Inflammatory macrophage treated with lipopolysaccharide for 1 hour (primary cell): ENCODE measurements around the gene ATXN3L.

Experiments
- DNase-seq, 2 donors: peaks; one replicate each; pipeline ENCODE4 v3.0.0-alpha.2; 2020 to 2022

ATXN3L gene

DNA sequence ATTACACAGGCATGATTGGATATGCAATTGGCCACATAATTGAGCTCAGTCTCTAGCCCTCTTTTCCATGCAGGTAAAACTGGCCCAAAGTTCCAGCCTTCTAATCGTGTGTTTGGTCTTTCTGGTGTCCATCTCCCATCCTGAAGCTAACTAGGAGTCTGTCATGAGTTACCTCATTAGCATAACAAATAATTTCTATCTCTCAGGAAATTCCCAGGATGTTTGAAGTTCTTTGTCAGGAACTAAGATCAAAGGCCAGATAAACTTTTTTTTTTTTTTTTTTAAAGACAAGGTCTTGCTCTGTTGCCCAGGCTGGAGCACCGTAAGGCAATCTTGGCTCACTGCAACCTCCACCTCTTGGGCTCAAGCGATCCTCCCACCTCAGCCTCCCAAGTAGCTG lies 15.8 kb downstream of the ATXN3L start:
- no peak for DNase-seq

GRCh38 chrX:13303248-13303647 lies 16.6 kb downstream of the ATXN3L start:
- DNase-seq, result peak; percentile 17 to 67

DNA sequence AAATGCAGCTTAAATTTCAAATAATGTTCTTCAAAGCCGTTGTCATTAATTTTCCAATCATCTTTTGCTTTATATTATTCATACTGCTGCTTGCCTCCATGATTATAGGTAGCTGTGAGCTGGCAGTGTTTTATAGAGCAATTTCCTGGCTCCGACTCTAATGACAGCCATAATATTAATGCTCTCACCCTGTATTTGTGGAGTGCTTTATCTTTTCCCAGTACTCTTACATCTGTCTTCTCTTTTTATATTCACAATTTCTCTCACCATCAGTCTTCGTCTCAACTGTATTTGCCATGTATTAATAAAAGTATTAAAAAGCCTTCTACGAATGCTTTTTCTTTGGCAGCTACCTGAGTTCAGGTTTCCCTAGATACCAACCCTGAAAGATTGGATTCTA lies 21.0 kb downstream of the ATXN3L start:
- no peak for DNase-seq

GRCh38 chrX:13295841-13296240 lies 24.0 kb downstream of the ATXN3L start:
- DNase-seq, result no peak

DNA sequence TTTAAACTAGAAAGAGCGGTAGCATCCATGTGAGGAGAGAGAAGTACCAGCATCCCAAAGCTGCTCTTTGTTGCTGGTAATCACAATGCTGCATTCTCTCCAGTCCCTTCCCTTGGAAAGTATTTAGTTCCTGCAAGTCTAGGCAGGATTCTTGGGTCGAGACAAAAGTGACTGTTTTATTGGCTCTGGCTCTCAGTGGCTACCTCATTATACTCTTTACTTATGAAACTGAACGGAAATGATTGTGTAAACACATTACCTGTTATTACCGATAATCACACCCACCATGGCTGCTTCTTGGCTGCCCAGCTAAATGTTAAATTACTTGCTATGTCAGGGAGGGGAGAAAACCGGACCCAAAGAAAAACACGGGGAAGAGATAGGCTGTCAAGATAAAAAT lies 26.2 kb downstream of the ATXN3L start:
- no peak for DNase-seq

GRCh38 chrX:13290891-13291614 lies 28.8 kb downstream of the ATXN3L start:
- DNase-seq, result no peak

DNA sequence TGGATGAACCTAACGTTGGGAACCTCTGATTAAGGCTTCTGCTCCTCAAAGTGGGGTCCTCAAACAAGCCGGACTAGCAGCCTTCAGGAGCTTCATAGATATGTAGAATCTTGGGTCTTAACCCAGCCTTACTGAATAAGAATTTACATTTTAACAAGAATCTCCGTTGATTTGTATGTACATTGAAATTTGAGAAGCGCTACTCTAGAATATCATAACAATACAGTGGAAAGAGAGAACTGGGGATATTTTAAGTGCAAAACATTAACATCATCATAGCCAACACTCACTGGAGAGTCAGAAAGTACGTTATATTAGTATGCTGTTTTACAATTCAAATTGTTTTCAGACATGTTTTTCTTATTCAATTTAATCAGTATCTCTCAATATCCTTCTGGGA lies 31.2 kb downstream of the ATXN3L start:
- DNase-seq, result no peak

- DNase-seq, result no peak
Observed at GRCh38 chrX:13287816-13288215, 32.0 kb downstream of the ATXN3L start.

- no peak for DNase-seq
Observed at GRCh38 chrX:13285693-13286092, 34.2 kb downstream of the ATXN3L start.

DNA sequence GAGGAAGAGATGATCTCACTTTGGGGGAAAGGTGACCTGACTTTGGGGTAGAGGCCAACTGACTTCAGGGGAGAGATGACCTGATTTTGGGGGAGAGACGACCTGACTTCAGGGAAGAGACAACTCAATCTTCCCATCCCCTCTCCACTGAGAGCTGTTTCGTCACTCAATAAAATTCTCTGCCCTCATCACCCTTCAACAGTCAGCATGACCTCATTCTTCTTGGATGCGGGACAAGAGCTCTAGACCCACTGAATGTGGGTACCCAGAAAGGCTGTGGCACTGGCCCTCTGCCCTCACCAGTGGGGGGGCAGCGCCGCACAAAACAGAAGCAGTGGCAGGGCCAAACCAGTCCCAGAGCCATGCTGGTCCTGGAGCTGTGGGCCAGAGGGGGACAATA lies 34.6 kb downstream of the ATXN3L start:
- no peak for DNase-seq

GRCh38 chrX:13284570-13284969 lies 35.3 kb downstream of the ATXN3L start:
- DNase-seq, result no peak

GRCh38 chrX:13283950-13284546 lies 35.8 kb downstream of the ATXN3L start:
- DNase-seq, result peak; percentile 15 to 57

GRCh38 chrX:13283512-13283911 lies 36.3 kb downstream of the ATXN3L start:
- DNase-seq, result peak in 1 of 2 donors; percentile 43

GRCh38 chrX:13281289-13281688 lies 38.6 kb downstream of the ATXN3L start:
- DNase-seq, result no peak

DNA sequence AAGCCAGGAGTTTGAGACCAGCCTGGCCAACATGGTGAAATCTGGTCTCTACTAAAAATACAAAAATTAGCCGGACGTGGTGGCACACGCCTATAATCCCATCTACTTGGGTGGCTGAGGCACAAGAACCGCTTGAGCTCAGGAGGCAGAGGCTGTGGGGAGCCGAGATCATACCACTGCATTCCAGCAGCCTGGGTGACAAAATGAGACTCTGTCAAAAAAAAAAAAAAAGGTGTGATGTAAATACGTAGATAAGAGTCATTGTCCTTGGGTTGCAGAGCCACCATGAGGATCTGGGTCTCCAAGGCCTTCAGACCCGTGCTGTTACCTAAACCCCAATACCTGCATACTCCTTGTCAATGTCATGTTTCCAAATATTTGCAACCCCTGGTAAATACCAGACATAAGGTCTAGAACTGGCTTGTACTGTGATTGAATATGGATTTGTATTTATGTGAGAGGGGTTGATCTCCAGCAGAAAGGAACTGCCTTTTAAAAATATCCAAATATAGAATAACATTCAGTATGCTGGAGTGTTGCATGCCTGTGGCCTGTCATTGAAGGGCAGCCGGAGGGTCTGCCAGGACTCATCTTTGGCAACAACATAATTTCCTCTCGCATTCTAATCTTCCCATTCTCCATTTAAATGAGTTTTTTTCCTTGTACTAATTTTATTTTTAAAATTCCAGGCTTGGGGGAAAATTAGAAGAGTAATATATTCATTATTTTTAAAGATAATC lies 40.4 kb downstream of the ATXN3L start:
- DNase-seq, result no peak

GRCh38 chrX:13277539-13277938 lies 42.3 kb downstream of the ATXN3L start:
- no peak for DNase-seq

DNA sequence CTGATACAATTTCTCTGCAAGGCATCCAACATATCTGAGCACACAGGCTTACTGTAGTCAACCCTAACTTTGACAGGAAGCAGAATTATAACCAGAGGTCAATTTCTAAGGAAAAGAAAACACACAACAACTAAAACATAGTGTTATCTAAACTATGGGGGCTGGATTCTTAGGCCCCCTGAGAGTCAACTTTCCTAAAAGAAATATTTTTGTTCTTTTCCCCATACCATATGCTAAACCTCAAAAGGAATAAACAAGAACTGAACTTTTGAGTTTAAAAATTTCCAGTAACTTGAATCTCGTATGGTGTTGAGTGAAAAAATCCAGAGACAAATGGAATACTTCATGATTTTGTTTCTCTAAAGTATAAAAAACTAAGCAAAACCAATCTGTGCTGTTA lies 42.9 kb downstream of the ATXN3L start:
- no peak for DNase-seq

DNA sequence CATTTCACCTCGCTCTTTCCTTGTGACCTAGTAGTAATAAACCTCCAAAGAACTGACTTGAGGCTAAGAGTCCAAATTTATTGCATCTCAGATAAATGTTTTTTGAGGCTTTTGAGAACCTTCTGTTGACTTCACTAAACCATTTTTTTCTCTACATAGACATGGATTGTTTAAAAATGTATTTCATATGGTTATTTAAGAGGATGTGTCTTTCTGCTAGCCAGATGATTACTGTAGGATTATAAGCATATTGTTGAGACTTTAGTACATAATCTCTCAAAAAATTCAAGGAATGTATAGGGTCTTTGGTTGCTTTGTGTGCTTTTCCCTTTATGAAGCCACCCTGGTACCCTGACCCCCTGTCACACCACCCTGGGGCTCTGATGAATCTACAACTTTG lies 44.8 kb downstream of the ATXN3L start:
- DNase-seq, result no peak

DNA sequence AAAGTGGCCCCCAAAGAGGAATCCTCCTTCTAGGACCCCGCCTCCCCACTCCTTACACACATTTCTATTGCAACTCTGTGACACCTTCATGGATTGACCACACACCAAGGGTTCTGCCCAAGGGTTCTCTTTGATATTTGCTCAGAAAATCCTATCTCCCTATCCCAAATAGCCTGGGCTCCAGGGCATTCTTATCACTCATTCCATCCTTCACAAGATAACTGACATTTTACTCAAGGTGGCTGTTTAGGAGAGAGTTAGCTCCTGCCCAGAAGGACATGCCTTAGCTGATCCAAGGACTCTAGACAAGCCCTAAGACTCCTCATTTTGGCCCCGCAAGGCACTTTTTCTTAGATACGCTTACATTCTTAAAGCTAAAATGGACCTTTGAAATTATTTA lies 47.4 kb downstream of the ATXN3L start:
- no peak for DNase-seq

DNA sequence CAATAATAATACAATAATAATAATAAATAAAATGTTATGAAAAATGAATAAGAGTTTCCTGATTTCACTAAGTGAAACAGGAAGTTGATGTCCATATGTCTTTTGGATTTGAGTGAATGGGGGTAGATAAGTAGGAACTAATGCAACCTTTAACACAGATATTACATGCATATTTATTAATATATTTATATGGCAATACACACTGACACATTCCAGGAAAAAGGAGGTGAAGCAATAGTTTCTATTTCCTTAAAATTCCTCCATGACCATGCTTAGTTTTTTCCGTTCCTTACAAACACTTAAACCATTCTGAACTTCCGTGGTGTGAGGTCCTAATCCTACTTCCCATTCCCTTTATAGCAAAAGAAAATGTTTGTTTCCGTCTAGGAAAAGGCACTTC lies 48.3 kb downstream of the ATXN3L start:
- peak; percentile 54 to 63 for DNase-seq

- DNase-seq, result no peak
Observed at GRCh38 chrX:13270360-13270759, 49.5 kb downstream of the ATXN3L start.

GRCh38 chrX:13268874-13269273 lies 51.0 kb downstream of the ATXN3L start:
- DNase-seq, result no peak
